SK-N-SH (cell line): ENCODE measurements around the gene SMPDL3A. TPM values are rescaled to one million over a fixed set of nuclear protein-coding genes. Genes with fewer than 3 reads are reported as not detected.

Source experiments
- CTCF ChIA-PET: fragments of 300-600, 350-600 bp; formaldehyde crosslinking; extraction: SDS; loops from one replicate; lab custom pipeline; 2021; lab: Yijun Ruan, JAX
- POLR2A ChIA-PET: fragments of 350-600 bp; sonication (Branson Sonifier 250); formaldehyde crosslinking; extraction: SDS; loops from one replicate; lab custom pipeline; 2020; ENCODE audit warnings: antibody characterized with exemption, inconsistent platforms; lab: Yijun Ruan, JAX
- DNase-seq: peaks from one replicate; pipeline ENCODE4 v3.0.0; 2012
- H2AFZ ChIP-seq: fragments of 200-600 bp; sonication (generic); 2 replicates; pipeline ENCODE4 v1.8.1; 2016; ENCODE audit warnings: antibody characterized with exemption, mild to moderate bottlenecking, low read depth
- H3F3A ChIP-seq: fragments of 200-600 bp; sonication (generic); replicated peaks from 2 replicates; pipeline ENCODE3; 2016; ENCODE audit warnings: antibody characterized with exemption, mild to moderate bottlenecking; ENCODE audit not compliant: insufficient read depth
- H3K27ac ChIP-seq, 2 experiments: fragments of 200-500 bp in 1 of 2; fragments of 200-600 bp in 1 of 2; sonication (Bioruptor generic) in 1 of 2; sonication (generic), shearing (Covaris generic) in 1 of 2; 2 replicates each; pipeline versions ENCODE4 v1.5.1 to v1.6.1; 2014 to 2016; ENCODE audit warnings: low read depth in 2 of 2, inconsistent platforms in 1 of 2, low read length in 1 of 2, mild to moderate bottlenecking in 1 of 2, mixed read lengths in 1 of 2
- H3K27me3 ChIP-seq: fragments of 200-600 bp; sonication (generic), shearing (Covaris generic); 2 replicates; pipeline ENCODE4 v1.6.1; 2016; ENCODE audit warnings: mixed run types; ENCODE audit not compliant: insufficient read depth
- H3K36me3 ChIP-seq, 2 experiments: fragments of 200-500 bp in 1 of 2; fragments of 200-600 bp in 1 of 2; sonication (Bioruptor generic) in 1 of 2; sonication (generic) in 1 of 2; replicated peaks in 1 of 2; 2 replicates each; pipeline versions ENCODE3 to v1.5.1; 2014 to 2016; ENCODE audit warnings: low read length in 1 of 2, mild to moderate bottlenecking in 1 of 2; ENCODE audit not compliant: insufficient read depth in 2 of 2, control insufficient read depth in 1 of 2
- H3K4me1 ChIP-seq, 2 experiments: fragments of 200-500 bp in 1 of 2; fragments of 200-600 bp in 1 of 2; sonication (Bioruptor generic) in 1 of 2; sonication (generic), shearing (Covaris generic) in 1 of 2; 2 replicates each; pipeline versions ENCODE4 v1.5.1 to v1.6.1; 2014 to 2016; ENCODE audit warnings: low read depth in 1 of 2, low read length in 1 of 2, mixed run types in 1 of 2; ENCODE audit not compliant: insufficient read depth in 2 of 2, control insufficient read depth in 1 of 2
- H3K4me2 ChIP-seq: fragments of 200-600 bp; sonication (generic), shearing (Covaris generic); 2 replicates; pipeline ENCODE4 v1.6.1; 2017; ENCODE audit warnings: mixed run types
- H3K4me3 ChIP-seq, 2 experiments: fragments of 200-500 bp in 1 of 2; fragments of 200-600 bp in 1 of 2; sonication (Bioruptor generic) in 1 of 2; sonication (generic), shearing (Covaris generic) in 1 of 2; 2 replicates each; pipeline versions ENCODE4 v1.5.1 to v1.8.1; 2014 to 2016; ENCODE audit warnings: low read depth in 2 of 2, inconsistent platforms in 1 of 2, low read length in 1 of 2, mild to moderate bottlenecking in 1 of 2, mixed read lengths in 1 of 2, moderate library complexity in 1 of 2
- H3K79me2 ChIP-seq: fragments of 200-600 bp; sonication (generic); 2 replicates; pipeline ENCODE4 v1.8.1; 2017; ENCODE audit warnings: mild to moderate bottlenecking; ENCODE audit not compliant: insufficient read depth
- H3K9ac ChIP-seq: fragments of 200-600 bp; sonication (generic); 2 replicates; pipeline ENCODE4 v1.6.1; 2017; ENCODE audit warnings: mixed run types
- H3K9me2 ChIP-seq: fragments of 200-600 bp; sonication (generic); 2 replicates; pipeline ENCODE4 v1.6.1; 2017; ENCODE audit warnings: mixed run types
- H3K9me3 ChIP-seq: fragments of 200-600 bp; sonication (generic); 2 replicates; pipeline ENCODE4 v1.6.1; 2017; ENCODE audit warnings: mixed run types, mild to moderate bottlenecking, moderate library complexity
- H4K20me1 ChIP-seq: fragments of 200-600 bp; sonication (generic); 2 replicates; pipeline ENCODE4 v1.6.1; 2017; ENCODE audit warnings: mild to moderate bottlenecking, mixed run types; ENCODE audit not compliant: insufficient read depth
- CHD2 ChIP-seq: fragments of 150-350 bp; IDR thresholded peaks from 2 replicates; pipeline ENCODE4 v1.6.1; 2018; ENCODE audit warnings: low read length; ENCODE audit not compliant: partially characterized antibody
- ELF1 ChIP-seq: IDR thresholded peaks from 2 replicates; pipeline ENCODE4 v1.4.0; 2012
- FOXJ3 ChIP-seq: sonication (generic); formaldehyde crosslinking; IDR thresholded peaks from 2 replicates; pipeline ENCODE4 v1.5.1; 2020; ENCODE audit warnings: mild to moderate bottlenecking, missing genetic modification reagents
- GABPA ChIP-seq: IDR thresholded peaks from 2 replicates; pipeline ENCODE4 v1.4.0; 2012; ENCODE audit warnings: low read depth, mild to moderate bottlenecking
- IRF3 ChIP-seq: fragments of 150-350 bp; IDR thresholded peaks from 2 replicates; pipeline ENCODE4 v1.6.1; 2016; ENCODE audit warnings: mild to moderate bottlenecking, low read depth, low read length
- JUND ChIP-seq: IDR thresholded peaks from 2 replicates; pipeline ENCODE4 v1.4.0; 2012
- MXI1 ChIP-seq: IDR thresholded peaks from 2 replicates; pipeline ENCODE4 v1.6.1; 2012; ENCODE audit warnings: mild to moderate bottlenecking, low read depth, low read length, improper control_type of control experiment
- NFIC ChIP-seq: IDR thresholded peaks from 2 replicates; pipeline ENCODE4 v1.4.0; 2012; ENCODE audit warnings: borderline replicate concordance
- NRF1 ChIP-seq: IDR thresholded peaks from 2 replicates; pipeline ENCODE4 v1.6.1; 2012; ENCODE audit warnings: low read depth, mild to moderate bottlenecking, low read length
- RCOR1 ChIP-seq: fragments of 150-350 bp; IDR thresholded peaks from 2 replicates; pipeline ENCODE4 v1.6.1; 2017; ENCODE audit warnings: antibody characterized with exemption, low read length
- RFX5 ChIP-seq: IDR thresholded peaks from 2 replicates; pipeline ENCODE4 v1.6.1; 2012; ENCODE audit warnings: mild to moderate bottlenecking, improper control_type of control experiment, low read length
- SMC3 ChIP-seq: IDR thresholded peaks from 2 replicates; pipeline ENCODE4 v1.6.1; 2012; ENCODE audit warnings: low read depth, low read length, improper control_type of control experiment
- TAF1 ChIP-seq: IDR thresholded peaks from 2 replicates; pipeline ENCODE4 v1.6.1; 2012; ENCODE audit warnings: low read depth, mild to moderate bottlenecking, low read length, moderate library complexity, borderline replicate concordance
- TCF12 ChIP-seq: IDR thresholded peaks from 2 replicates; pipeline ENCODE4 v1.4.0; 2012
- TEAD4 ChIP-seq: IDR thresholded peaks from 2 replicates; pipeline ENCODE4 v1.4.0; 2012; ENCODE audit warnings: mild to moderate bottlenecking, borderline replicate concordance; ENCODE audit not compliant: insufficient read depth
- USF1 ChIP-seq: IDR thresholded peaks from 2 replicates; pipeline ENCODE4 v1.4.0; 2012; ENCODE audit warnings: low read depth, borderline replicate concordance
- USF2 ChIP-seq: fragments of 150-350 bp; IDR thresholded peaks from 2 replicates; pipeline ENCODE4 v1.6.1; 2017; ENCODE audit warnings: antibody characterized with exemption, low read length, low read depth, borderline replicate concordance
- YY1 ChIP-seq: IDR thresholded peaks from 2 replicates; pipeline ENCODE4 v1.4.0; 2012; ENCODE audit warnings: low read depth, mild to moderate bottlenecking
- WGBS: methylation state at CpG from one replicate; pipeline ENCODE4 v1.1.6; 2017; ENCODE audit warnings: low lambda C conversion rate; 5-methylcytosine and 5-hydroxymethylcytosine counted together
- polyA plus RNA-seq, 3 experiments: library from polyadenylated mRNA; depleted of rRNA; stranded (reverse); fragments of >200 nt; gene quantifications; 2 replicates each; pipeline ENCODE4 v1.2.3, GENCODE V29; 2012

Gene SMPDL3A
- polyA plus RNA-seq, 1 of the 3 experiments (the other 2 are of a cell fraction): 2.0 TPM

- TF ChIP-seq TEAD4 (no peak), RCOR1 (no peak), ELF1 (no peak), SMC3 (no peak), TCF12 (no peak), CHD2 (no peak)
- H3K27ac ChIP-seq: no peak overlapping the region
- DNase-seq: no peak
- no peak overlapping the region for H3K9ac ChIP-seq
- H3K4me2 ChIP-seq: no peak overlapping the region
- no peaks in the 10 kb centered on the region for H3K9me3 ChIP-seq
- no peaks in the 10 kb centered on the region for H3K36me3 ChIP-seq
- no peak overlapping the region for H3K4me3 ChIP-seq
- ChIA-PET POLR2A (no interaction called here), CTCF (interaction anchor here (0.8 kb wide), 1 partner anchor 9 kb away, joined by 3 read pairs; the partner anchor contains the start of gene SMPDL3A)
- H3K4me1 ChIP-seq: no peaks in the 10 kb centered on the region
- no peaks in the 10 kb centered on the region for H3F3A ChIP-seq
- peaks cover 33% of the 10 kb centered on the region for H3K27me3 ChIP-seq
- H2AFZ ChIP-seq: no peak overlapping the region
- WGBS: 6% methylated on average over 4 of the region's 5 CpGs
- H3K79me2 ChIP-seq: no peaks in the 10 kb centered on the region
- H4K20me1 ChIP-seq: no peaks in the 10 kb centered on the region
- no peaks in the 10 kb centered on the region for H3K9me2 ChIP-seq
Measured at GRCh38 chr6:122780114-122780513, 8.9 kb upstream of the SMPDL3A start.

- no peaks in the 10 kb centered on the region for H3K9me3 ChIP-seq
- H3K9ac ChIP-seq: no peak overlapping the region
- H3K27ac ChIP-seq: no peak overlapping the region
- POLR2A ChIA-PET: no interaction called here
- no peaks in the 10 kb centered on the region for H3K79me2 ChIP-seq
- no peak overlapping the region for H2AFZ ChIP-seq
- H3K4me3 ChIP-seq: no peak overlapping the region
- DNase-seq: no peak
- peaks cover 41% of the 10 kb centered on the region for H3K27me3 ChIP-seq
- no peaks in the 10 kb centered on the region for H3K4me1 ChIP-seq
- no peaks in the 10 kb centered on the region for H3K9me2 ChIP-seq
- H3F3A ChIP-seq: no peaks in the 10 kb centered on the region
- H3K4me2 ChIP-seq: no peak overlapping the region
- WGBS: 30% methylated on average over 7 of the region's 7 CpGs
- CTCF ChIA-PET: no interaction called here
- no peaks in the 10 kb centered on the region for H3K36me3 ChIP-seq
- no peak for TF ChIP-seq YY1
- no peak for TF ChIP-seq JUND
- TF ChIP-seq GABPA: no peak
- no peak for TF ChIP-seq USF1
- no peak for TF ChIP-seq NFIC
- TF ChIP-seq FOXJ3 (CRISPR knock-in tag): no peak
- no peak for TF ChIP-seq NRF1
- TF ChIP-seq TAF1: no peak
- no peak for TF ChIP-seq MXI1
- no peak for TF ChIP-seq RFX5
- no peaks in the 10 kb centered on the region for H4K20me1 ChIP-seq
Measured at GRCh38 chr6:122781716-122782115, 7.3 kb upstream of the SMPDL3A start.

- CTCF ChIA-PET: no interaction called here
Measured at GRCh38 chr6:122783401-122783800, 5.7 kb upstream of the SMPDL3A start.

More at GRCh38 chr6:122783401-122783800, 5.7 kb upstream of the SMPDL3A start:
- no peak for DNase-seq
- Histone ChIP-seq H3K4me3 (no peak overlapping the region), H3K4me2 (no peak overlapping the region), H3K27ac (no peak overlapping the region), H3K79me2 (no peaks in the 10 kb centered on the region), H2AFZ (no peak overlapping the region), H3K27me3 (peaks cover 57% of the 10 kb centered on the region), H3K9me2 (no peaks in the 10 kb centered on the region), H3K4me1 (no peaks in the 10 kb centered on the region), H3K9ac (no peak overlapping the region), H3F3A (no peaks in the 10 kb centered on the region), H3K9me3 (no peaks in the 10 kb centered on the region), H4K20me1 (no peaks in the 10 kb centered on the region), H3K36me3 (no peaks in the 10 kb centered on the region)
- TF ChIP-seq NFIC (no peak), TEAD4 (no peak), USF2 (no peak), IRF3 (no peak), ELF1 (no peak), TCF12 (no peak), FOXJ3 (CRISPR knock-in tag) (no peak), CHD2 (no peak)
- WGBS: 2% methylated on average over 4 of the region's 4 CpGs
- POLR2A ChIA-PET: no interaction called here
